Endothelial cell (in vitro differentiated cells): ENCODE measurements around the gene TP53I13. TPM values are rescaled to one million over a fixed set of nuclear protein-coding genes. Genes with fewer than 3 reads are reported as not detected.

ENCODE experiments used
- DNase-seq: peaks from one replicate; pipeline ENCODE4 v3.0.0; 2021; ENCODE audit warnings: low spot score
- H3K27ac Mint-ChIP-seq: one replicate; pipeline ENCODE4 v1.8.0; 2021; ENCODE audit warnings: mixed read lengths, inconsistent platforms; ENCODE audit not compliant: unreplicated experiment
- H3K27me3 Mint-ChIP-seq: one replicate; pipeline ENCODE4 v1.8.0; 2021; ENCODE audit warnings: mild to moderate bottlenecking, moderate library complexity, mixed read lengths, inconsistent platforms; ENCODE audit not compliant: unreplicated experiment
- H3K36me3 Mint-ChIP-seq: one replicate; pipeline ENCODE4 v1.8.0; 2021; ENCODE audit warnings: mild to moderate bottlenecking, low read depth, mixed read lengths, inconsistent platforms; ENCODE audit not compliant: unreplicated experiment
- H3K4me1 Mint-ChIP-seq: one replicate; pipeline ENCODE4 v1.8.0; 2021; ENCODE audit warnings: mild to moderate bottlenecking, mixed read lengths, inconsistent platforms; ENCODE audit not compliant: unreplicated experiment
- H3K4me3 Mint-ChIP-seq: one replicate; pipeline ENCODE4 v1.8.0; 2021; ENCODE audit warnings: mild to moderate bottlenecking, mixed read lengths, inconsistent platforms; ENCODE audit not compliant: unreplicated experiment
- H3K9me3 Mint-ChIP-seq: one replicate; pipeline ENCODE4 v1.8.0; 2021; ENCODE audit warnings: mixed read lengths, inconsistent platforms; ENCODE audit not compliant: unreplicated experiment
- total RNA-seq: library from RNA; stranded (reverse); fragmentation: NEBNext Ultra II Directional; extraction: Animal tissue kit (Norgen Biotek cat#: 25700); gene quantifications from one replicate; pipeline ENCODE4 v1.2.1, GENCODE V29; 2021; ENCODE audit not compliant: unreplicated experiment
- TF ChIP-seq, protein P1 (sequence below): fragments of 200-600 bp; sonication (generic); IDR thresholded peaks from one replicate; pipeline ENCODE4 v1.5.0; 2021; ENCODE audit warnings: antibody characterized with exemption; ENCODE audit not compliant: unreplicated experiment

Gene TP53I13
- total RNA-seq, 1 donor from 2014 or later, result 15.7 TPM

DNA sequence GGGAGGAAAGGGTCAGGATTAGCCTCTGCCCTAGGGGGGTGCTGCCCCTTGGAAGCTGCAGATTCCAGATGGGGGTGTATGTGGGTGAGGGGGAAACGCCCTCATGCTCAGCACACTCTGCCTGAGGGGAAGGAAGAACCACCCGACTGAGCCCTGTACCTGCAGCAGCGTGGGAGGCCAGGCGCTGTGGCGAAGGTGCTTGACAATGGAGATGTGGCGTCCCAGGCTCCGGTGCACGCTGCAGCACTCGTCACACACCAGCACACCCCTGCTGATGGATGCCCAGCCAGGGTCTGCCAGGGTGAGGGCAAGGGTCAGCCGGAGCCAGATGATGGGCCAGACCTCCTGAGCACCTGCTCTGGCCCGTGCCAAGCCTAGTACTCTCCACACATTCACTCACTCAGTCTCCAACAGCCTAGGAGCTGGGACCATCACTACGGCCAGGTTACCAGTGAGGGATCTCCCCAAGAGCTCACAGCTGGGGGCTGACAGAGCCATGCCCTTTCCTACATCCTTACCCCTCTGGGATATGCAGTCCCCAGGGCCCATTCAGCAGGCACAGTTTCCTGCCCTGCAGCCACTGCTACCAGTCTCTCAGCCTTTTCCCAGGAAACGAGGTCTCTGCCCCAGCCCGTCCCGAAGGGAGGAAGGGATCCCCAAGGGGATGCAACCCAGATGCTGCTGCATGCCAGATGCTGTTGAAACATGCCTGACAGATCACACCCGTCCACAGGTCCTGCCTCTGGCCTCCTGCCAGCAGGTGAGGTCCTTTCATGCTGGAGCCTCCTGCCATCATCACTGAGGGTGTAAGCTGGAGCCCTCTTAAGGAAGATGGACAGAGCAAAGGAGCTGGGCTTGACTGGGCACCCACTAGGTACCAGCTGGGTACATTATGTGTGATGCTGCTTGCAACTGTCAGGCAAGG, 15.1 kb downstream of the TP53I13 start:
- no peak for DNase-seq
- Mint-ChIP-seq H3K9me3 (no peaks in the 10 kb centered on the region), H3K4me3 (peak overlapping the region; percentile 38), H3K36me3 (peaks cover 28% of the 10 kb centered on the region), H3K27me3 (peaks cover 20% of the 10 kb centered on the region), H3K27ac (peak overlapping the region; percentile 84), H3K4me1 (peaks cover 40% of the 10 kb centered on the region)
- TF ChIP-seq, protein P1, sequence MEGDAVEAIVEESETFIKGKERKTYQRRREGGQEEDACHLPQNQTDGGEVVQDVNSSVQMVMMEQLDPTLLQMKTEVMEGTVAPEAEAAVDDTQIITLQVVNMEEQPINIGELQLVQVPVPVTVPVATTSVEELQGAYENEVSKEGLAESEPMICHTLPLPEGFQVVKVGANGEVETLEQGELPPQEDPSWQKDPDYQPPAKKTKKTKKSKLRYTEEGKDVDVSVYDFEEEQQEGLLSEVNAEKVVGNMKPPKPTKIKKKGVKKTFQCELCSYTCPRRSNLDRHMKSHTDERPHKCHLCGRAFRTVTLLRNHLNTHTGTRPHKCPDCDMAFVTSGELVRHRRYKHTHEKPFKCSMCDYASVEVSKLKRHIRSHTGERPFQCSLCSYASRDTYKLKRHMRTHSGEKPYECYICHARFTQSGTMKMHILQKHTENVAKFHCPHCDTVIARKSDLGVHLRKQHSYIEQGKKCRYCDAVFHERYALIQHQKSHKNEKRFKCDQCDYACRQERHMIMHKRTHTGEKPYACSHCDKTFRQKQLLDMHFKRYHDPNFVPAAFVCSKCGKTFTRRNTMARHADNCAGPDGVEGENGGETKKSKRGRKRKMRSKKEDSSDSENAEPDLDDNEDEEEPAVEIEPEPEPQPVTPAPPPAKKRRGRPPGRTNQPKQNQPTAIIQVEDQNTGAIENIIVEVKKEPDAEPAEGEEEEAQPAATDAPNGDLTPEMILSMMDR, result no peak

DNA sequence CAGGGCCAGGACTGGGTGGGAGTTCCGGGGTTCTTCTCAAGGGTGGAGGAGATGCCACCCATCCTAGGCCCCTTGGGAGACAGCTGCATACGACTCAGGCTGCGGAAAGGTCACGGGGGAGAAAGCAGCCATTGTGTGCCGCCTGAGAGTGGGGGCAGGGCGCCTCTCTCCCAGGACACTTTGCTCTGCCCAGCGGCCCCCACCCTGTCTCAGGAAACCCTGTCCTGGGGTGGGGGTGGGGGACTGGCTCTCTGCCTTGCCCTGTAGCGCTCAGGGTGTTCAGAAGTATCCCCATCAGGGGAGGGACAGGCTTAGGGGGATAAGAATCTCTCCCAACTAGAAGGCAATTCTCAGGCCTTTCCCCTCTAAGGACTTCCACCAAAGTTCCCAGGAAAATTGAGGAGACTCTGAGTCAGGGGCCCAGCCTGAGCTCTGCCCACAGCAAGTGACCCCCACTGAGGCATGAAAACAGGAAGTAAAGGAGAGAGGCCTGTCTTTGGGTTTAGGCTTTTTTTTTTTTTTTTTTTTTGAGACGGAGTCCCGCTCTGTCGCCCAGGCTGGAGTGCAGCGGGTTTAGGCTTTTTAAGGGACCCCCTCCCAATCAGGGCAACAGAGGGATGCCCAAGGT, 16.1 kb downstream of the TP53I13 start:
- H3K36me3 Mint-ChIP-seq, result peaks cover 18% of the 10 kb centered on the region
- TF ChIP-seq, protein P1, result no peak
- no peak for DNase-seq
- H3K4me3 Mint-ChIP-seq, result peak overlapping the region; percentile 51
- H3K27me3 Mint-ChIP-seq, result peaks cover 15% of the 10 kb centered on the region
- H3K9me3 Mint-ChIP-seq, result no peaks in the 10 kb centered on the region
- H3K27ac Mint-ChIP-seq, result peak overlapping the region; percentile 88
- peaks cover 38% of the 10 kb centered on the region for H3K4me1 Mint-ChIP-seq

DNA sequence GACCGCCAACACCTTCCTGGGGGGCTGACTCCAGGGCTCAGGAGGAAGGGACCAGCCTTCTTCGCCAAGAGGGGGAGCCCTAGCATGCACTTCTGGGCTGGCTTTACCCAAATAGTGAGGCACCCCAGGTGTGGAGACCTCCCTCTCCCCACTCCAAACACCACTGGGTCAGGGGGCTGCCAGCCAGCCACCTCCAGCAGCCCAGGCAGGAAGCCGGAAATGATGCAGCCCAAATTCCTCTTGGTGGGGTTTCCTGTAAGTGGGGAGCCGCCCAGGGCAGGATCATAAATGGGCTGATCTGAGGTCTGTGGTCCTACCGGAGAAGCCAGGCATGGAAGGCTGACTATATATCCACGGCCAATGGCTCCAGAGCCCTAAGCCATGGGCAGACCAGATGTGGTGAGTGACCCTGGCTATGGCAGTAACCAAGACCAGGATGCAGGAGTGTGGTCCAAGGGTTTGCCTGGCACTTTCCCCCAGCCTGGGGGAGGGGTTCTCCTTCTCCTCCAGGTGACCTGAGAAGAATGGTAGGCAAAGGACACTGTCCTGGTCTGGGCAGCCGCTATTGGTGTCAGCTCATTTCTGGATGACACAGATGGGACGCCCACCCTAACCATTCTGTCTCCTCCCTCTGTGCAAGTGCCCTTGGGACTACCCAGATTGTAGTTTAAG, 16.7 kb downstream of the TP53I13 start:
- Mint-ChIP-seq H3K36me3 (peaks cover 17% of the 10 kb centered on the region), H3K4me1 (peaks cover 42% of the 10 kb centered on the region), H3K4me3 (no peak overlapping the region), H3K27me3 (peaks cover 14% of the 10 kb centered on the region), H3K27ac (peak overlapping the region; percentile 75), H3K9me3 (no peaks in the 10 kb centered on the region)
- TF ChIP-seq, protein P1, result no peak
- DNase-seq, result peak; percentile 53

DNA sequence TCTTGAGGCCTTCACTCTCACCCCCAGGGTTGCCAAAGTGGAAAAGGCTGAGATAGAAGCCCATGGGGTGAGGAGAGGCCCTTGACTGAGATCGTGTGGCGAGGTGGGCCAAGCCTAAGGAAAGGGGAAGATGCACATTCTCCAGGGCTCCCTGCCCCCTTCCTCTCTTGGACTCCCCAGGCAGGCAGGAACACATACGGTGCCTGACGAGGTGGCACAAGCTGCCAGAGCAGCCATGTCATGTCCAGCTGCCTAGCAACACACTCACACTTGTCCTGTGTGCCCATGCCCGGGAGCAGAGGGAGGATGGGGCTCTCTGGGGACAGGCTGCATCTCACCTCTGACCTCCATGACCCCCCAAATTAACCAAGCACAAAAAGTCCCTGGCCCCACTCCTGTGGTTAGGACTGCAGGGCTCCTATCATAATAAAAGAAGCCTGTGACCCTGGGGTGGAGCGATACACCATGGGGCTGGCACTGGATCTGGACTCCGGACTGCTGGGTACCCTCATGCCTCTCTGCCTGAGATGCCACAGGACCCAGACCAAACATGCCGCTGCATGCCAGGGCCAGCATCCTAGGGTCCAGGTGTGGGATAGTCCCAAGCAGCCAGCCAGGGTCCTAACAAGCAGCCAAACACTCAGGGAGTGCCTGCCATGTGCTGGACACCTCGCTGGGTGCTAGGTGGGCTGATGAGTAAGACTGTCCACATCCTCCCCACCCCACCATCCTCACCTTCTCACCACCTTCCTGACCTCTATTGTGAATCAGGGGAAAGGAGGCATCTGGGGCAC, 18.4 kb downstream of the TP53I13 start:
- peaks cover 51% of the 10 kb centered on the region for H3K4me1 Mint-ChIP-seq
- no peaks in the 10 kb centered on the region for H3K9me3 Mint-ChIP-seq
- TF ChIP-seq, protein P1, result no peak
- H3K27ac Mint-ChIP-seq, result peak overlapping the region; percentile 42
- peaks cover 14% of the 10 kb centered on the region for H3K36me3 Mint-ChIP-seq
- no peak for DNase-seq
- H3K4me3 Mint-ChIP-seq, result peak overlapping the region; percentile 37
- H3K27me3 Mint-ChIP-seq, result peaks cover 16% of the 10 kb centered on the region
